ENCODE results near the gene PCMTD2. TPM values are rescaled to one million over a fixed set of nuclear protein-coding genes. Genes with fewer than 3 reads are reported as not detected.

Gene PCMTD2
- total RNA-seq, 1 experiment from 2014 or later: 52.0 TPM

GRCh38 chr20:64209148-64209547 lies 46.4 kb upstream of the PCMTD2 start:
- Histone ChIP-seq H3K27ac (ENCODE audit: insufficient read length, low read depth, low read length) (no peak overlapping the region), H3K4ac (ENCODE audit: low read depth, low read length) (no peak overlapping the region), H4K91ac (ENCODE audit: insufficient read length, low read depth, low read length) (no peak overlapping the region), H3K27me3 (ENCODE audit: insufficient read depth, low read length) (no peaks in the 10 kb centered on the region), H4K5ac (ENCODE audit: insufficient read length, low read depth, low read length) (no peak overlapping the region), H3K14ac (ENCODE audit: insufficient read depth, low read length) (no peak overlapping the region), H2BK120ac (ENCODE audit: low read depth, low read length, poor library complexity, severe bottlenecking) (no peak overlapping the region), H3K9ac (ENCODE audit: extremely low read depth, insufficient read length, low read length) (no peak overlapping the region), H3K23me2 (ENCODE audit: insufficient read length, low read depth, low read length, poor library complexity, severe bottlenecking) (peaks cover 2% of the 10 kb centered on the region), H4K8ac (replicated peaks; ENCODE audit: insufficient read length, low read depth, low read length) (no peak overlapping the region), H2AFZ (ENCODE audit: low read length) (no peak overlapping the region), H2BK12ac (ENCODE audit: insufficient read length, low read depth, low read length) (no peak overlapping the region), H3K56ac (ENCODE audit: insufficient read length, low read depth, low read length) (no peak overlapping the region), H3K79me1 (ENCODE audit: insufficient read depth, low read depth, low read length, poor library complexity, severe bottlenecking) (no peaks in the 10 kb centered on the region), H3K4me1 (ENCODE audit: insufficient read depth, low read length) (no peaks in the 10 kb centered on the region), H2BK15ac (ENCODE audit: low read depth, low read length) (no peak overlapping the region), H2AK5ac (ENCODE audit: insufficient read length, low read length) (no peak overlapping the region), H3K9me3 (ENCODE audit: control insufficient read depth, low read depth, low read length) (no peaks in the 10 kb centered on the region), H3K79me2 (ENCODE audit: insufficient read depth, low read length) (no peaks in the 10 kb centered on the region), H3K4me2 (ENCODE audit: insufficient read depth, insufficient read length, low read length) (no peak overlapping the region), H4K20me1 (ENCODE audit: control insufficient read depth, insufficient read depth, insufficient read length) (peaks cover 2% of the 10 kb centered on the region), H2BK5ac (ENCODE audit: insufficient read length, low read length) (no peak overlapping the region), H3K23ac (ENCODE audit: insufficient read length, low read depth, low read length) (no peak overlapping the region), H3K18ac (ENCODE audit: insufficient read length, low read depth, low read length) (no peak overlapping the region), H2BK20ac (ENCODE audit: low read depth, low read length, poor library complexity, severe bottlenecking) (no peak overlapping the region), H3T11ph (ENCODE audit: low read length) (no peak overlapping the region)
- H3K4me1 Mint-ChIP-seq: peaks cover 10 to 12% of the 10 kb centered on the region in 2 experiments
- H3K27ac Mint-ChIP-seq: no peak overlapping the region
- no peak for DNase-seq
- peaks cover 2% of the 10 kb centered on the region for H3K27me3 Mint-ChIP-seq (ENCODE audit: low read depth)
- no peaks in the 10 kb centered on the region; a peak in 1 of 7 replicates for H3K36me3 Mint-ChIP-seq (ENCODE audit: insufficient read depth in 1 of 3, low read depth in 3 of 3)
- no peak for TF ChIP-seq CTCF (conservative IDR thresholded peaks at IDR 0.05)
- H3K9me3 Mint-ChIP-seq: no peaks in the 10 kb centered on the region
- H3K4me3 Mint-ChIP-seq: no peak overlapping the region
- no CpG with 5 or more reads among the region's 7 CpGs for WGBS (ENCODE audit: extremely low coverage, insufficient read length, low lambda C conversion rate)
